Memory B cell (primary cell): ENCODE data around the gene PUS3.
"Not testable (repeated sequence)": the region's sequence is repeated elsewhere in the genome, so short reads cannot be mapped to it uniquely, and the experiment has no call there.

Experiments
- ATAC-seq: fragments of 150-1000 bp; cut with Tn5 transposase; 2 replicates; pipeline ENCODE4 v1.10.0; 2021; ENCODE audit warnings: low read depth, mild to moderate bottlenecking, moderate library complexity
- DNase-seq, 2 donors: peaks; one replicate each; pipeline ENCODE4 v3.0.0; 2022; ENCODE audit warnings: low spot score in 2 of 2
- H3K27ac Mint-ChIP-seq: one replicate; pipeline ENCODE4 v1.8.0; 2022; ENCODE audit warnings: mild to moderate bottlenecking, moderate library complexity, mixed read lengths
- H3K27me3 Mint-ChIP-seq: one replicate; pipeline ENCODE4 v1.8.0; 2022; ENCODE audit warnings: mixed read lengths
- H3K36me3 Mint-ChIP-seq: one replicate; pipeline ENCODE4 v1.8.0; 2022; ENCODE audit warnings: mild to moderate bottlenecking, mixed read lengths
- H3K4me1 Mint-ChIP-seq: one replicate; pipeline ENCODE4 v1.8.0; 2022; ENCODE audit warnings: mixed read lengths
- H3K4me3 Mint-ChIP-seq: one replicate; pipeline ENCODE4 v1.8.0; 2022; ENCODE audit warnings: mild to moderate bottlenecking, moderate library complexity, mixed read lengths
- H3K9me3 Mint-ChIP-seq: one replicate; pipeline ENCODE4 v1.8.0; 2022; ENCODE audit warnings: mixed read lengths

Gene PUS3

DNA sequence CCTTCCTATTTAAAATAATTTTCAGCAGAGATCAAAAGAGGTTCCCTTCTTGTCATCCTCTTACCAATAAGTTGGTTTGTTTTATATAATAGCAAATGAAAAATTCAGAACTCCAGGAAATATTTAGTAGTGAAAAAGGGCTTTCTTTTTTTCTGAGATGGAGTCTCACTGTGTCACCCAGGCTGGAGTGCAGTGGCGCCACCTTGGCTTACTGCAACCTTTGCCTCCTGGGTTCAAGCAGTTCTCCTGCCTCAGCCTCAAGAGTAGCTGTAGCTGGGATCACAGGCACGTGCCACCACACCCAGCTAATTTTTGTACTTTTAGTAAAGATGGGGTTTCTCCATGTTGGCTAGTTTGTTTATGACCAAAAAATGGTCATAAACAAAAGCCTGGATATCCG is 11.6 kb upstream of the PUS3 start:
- not testable (repeated sequence) for H3K4me1 Mint-ChIP-seq, H3K27ac Mint-ChIP-seq, H3K4me3 Mint-ChIP-seq, ATAC-seq, H3K36me3 Mint-ChIP-seq, H3K9me3 Mint-ChIP-seq, DNase-seq
- H3K27me3 Mint-ChIP-seq = peaks cover 18% of the 10 kb centered on the region

DNA sequence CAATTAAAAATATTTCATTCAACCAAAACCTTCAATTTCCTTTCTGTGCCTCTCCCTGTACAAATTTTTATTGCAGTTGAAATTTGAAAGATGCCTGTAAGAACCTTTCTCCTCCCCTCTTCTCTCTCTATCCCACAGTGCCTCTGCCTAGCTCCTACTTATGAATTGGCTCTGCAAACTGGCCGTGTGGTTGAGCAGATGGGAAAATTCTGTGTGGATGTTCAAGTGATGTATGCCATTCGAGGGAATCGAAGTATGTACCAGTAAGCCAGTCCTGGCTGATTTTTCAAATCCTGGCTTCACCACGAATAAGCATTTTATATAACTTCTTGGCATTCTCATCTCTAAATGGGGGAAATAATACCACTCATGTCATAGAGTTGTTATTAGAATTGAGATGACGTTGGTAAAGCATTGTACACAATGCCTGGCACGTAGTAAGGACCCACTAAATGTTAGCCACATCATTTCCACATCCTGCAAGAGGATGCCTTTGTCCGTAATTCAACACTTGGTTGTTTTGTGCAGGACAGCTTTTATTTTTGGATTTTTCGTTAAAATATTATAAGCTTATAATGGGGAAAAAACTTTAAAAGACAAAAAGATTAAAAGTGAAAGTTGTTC is 7.3 kb upstream of the PUS3 start:
- H3K36me3 Mint-ChIP-seq = no peaks in the 10 kb centered on the region
- ATAC-seq = no peak
- H3K4me1 Mint-ChIP-seq = no peaks in the 10 kb centered on the region
- peaks cover 15% of the 10 kb centered on the region for H3K27me3 Mint-ChIP-seq
- H3K4me3 Mint-ChIP-seq = no peak overlapping the region
- no peak overlapping the region for H3K27ac Mint-ChIP-seq
- H3K9me3 Mint-ChIP-seq = no peaks in the 10 kb centered on the region
- DNase-seq = no peak

DNA sequence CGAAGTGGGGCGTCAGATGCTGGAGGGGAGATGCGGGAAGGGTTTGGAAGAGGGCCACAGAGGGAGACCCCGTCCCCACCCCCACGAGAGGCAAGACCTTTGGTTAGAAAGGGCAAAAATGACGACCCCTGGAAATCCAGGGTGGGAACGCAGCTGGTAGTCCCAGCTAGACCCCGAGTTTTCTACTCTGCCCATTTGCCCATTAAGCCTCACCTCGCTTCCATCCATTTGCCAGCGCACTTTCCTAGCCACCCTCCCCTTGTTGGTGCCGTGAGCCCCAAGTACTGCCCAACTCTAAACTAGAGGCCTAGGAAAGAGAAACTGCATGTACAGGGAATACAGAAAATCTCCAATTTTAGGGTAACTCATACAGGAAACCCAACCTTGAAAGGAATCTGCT is 1.7 kb upstream of the PUS3 start:
- no peak overlapping the region for H3K27ac Mint-ChIP-seq
- H3K4me3 Mint-ChIP-seq = peak overlapping the region; percentile 27
- no peak for ATAC-seq
- peaks cover 10% of the 10 kb centered on the region for H3K27me3 Mint-ChIP-seq
- no peak for DNase-seq
- peaks cover 12% of the 10 kb centered on the region for H3K4me1 Mint-ChIP-seq
- H3K36me3 Mint-ChIP-seq = peaks cover 9% of the 10 kb centered on the region
- H3K9me3 Mint-ChIP-seq = no peaks in the 10 kb centered on the region

DNA sequence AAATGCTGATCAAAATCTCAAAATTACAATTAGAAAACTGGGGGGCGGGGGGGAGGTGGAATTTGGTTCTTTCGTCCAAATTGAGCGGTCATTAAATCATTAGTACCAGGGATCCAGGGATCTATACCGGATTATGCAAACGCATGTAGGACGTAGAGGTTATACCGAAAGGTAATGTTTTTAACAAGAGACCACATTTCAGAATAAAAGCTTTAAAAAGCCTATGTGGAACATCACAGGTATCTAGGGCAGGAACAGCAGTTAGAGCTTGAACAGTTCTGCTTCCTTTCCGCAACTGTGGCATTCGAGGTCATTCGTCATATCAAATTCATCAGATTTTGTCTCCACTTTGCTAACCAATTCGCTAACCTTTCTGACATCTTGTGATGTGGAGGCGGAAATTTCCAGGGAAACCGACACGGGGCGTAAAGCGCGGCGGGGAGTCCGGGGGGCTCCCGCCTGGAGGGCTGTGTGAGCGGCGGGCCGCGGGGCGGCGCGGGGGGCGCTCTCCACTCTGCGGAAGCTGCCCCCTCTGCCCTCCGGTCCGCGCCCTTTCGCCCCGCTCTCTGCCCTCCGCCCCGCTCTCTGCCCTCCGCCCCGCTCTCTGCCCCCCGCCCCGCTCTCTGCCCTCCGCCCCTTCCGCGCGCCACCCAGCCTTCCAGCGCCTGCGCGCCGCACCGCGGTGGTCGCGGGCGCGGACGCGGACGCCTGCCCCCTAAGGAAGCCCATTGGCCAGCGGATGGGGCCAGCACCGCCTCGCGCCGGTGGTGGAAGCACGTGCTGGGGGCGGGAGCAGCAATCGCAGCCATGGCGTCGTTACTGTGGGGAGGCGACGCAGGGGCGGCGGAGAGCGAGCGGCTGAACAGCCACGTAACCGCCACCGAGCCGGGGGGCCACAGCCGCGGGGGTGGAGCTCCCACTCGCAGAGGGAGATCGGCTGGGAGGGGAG is 979 bp upstream of the PUS3 start, which contains the start of gene DDX25:
Gene DDX25, plus strand, starts transcription at position 798 of the 949 bp plus-strand sequence. Its CDS starts 10 bp downstream, at position 808.
- H3K4me1 Mint-ChIP-seq = peaks cover 12% of the 10 kb centered on the region
- no peaks in the 10 kb centered on the region for H3K9me3 Mint-ChIP-seq
- peak within 1 kb of the TSS; percentile 91 for H3K4me3 Mint-ChIP-seq
- H3K36me3 Mint-ChIP-seq = peaks cover 14% of the 10 kb centered on the region
- no peak for ATAC-seq
- H3K27me3 Mint-ChIP-seq = peaks cover 10% of the 10 kb centered on the region
- DNase-seq = no peak
- H3K27ac Mint-ChIP-seq = peak within 1 kb of the TSS; percentile 87

DNA sequence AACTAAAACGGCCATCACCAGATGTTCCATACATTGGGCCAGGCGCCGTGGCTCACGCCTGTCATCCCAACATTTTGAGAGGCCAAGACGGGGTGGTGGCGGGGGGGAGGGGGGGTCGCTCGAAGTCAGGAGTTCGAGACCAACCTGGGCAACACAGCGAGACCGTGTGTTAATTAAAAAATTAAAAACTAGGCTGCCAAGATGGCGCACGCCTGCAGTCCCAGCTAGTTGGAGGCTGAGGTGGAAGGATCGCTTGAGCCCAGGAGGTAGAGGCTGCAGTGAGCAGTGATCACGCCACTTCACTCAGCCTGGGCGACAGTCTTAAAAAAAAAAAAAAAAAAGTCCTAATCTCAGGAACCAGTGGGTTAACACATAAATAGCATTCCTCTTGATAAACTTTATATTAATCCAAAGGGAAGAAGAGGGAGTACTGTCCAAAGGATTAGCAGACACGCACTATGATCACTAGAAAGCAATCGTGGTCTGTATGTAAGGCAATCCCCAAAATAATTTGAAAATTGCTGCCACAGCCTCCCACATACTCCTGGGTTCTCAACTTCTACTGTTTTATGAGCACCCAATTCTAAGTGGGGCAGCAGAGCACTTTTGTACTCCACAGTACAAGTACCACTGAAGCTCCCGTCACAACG is 604 bp downstream of the PUS3 start:
- DNase-seq (no peak), ATAC-seq (peak; percentile 3)
- no peaks in the 10 kb centered on the region for H3K9me3 Mint-ChIP-seq
- peak overlapping the region; percentile 87 for H3K27ac Mint-ChIP-seq
- H3K4me3 Mint-ChIP-seq = peak overlapping the region; percentile 91
- peaks cover 14% of the 10 kb centered on the region for H3K36me3 Mint-ChIP-seq
- peaks cover 10% of the 10 kb centered on the region for H3K27me3 Mint-ChIP-seq
- peaks cover 12% of the 10 kb centered on the region for H3K4me1 Mint-ChIP-seq

DNA sequence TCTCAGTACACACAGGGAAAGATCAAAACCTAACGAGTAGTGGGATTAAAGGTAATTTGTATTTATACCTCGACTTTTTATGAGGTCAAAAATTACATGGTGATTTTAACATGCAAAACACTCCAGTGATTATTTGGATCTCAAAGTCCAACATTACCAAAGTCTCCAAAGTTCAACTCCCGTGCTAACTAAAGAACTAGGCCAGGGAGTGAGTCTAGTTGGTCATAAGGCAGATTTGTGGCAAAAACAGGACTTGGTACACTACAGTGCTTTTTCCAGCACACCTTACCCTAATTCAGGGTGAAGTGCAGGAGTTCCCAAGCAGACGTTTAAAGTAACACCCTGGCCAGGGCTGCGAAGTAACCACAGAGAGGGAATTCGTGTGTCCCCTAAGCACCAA is 1.1 kb downstream of the PUS3 start:
- H3K4me3 Mint-ChIP-seq = peak overlapping the region; percentile 59
- peaks cover 10% of the 10 kb centered on the region for H3K27me3 Mint-ChIP-seq
- no peak overlapping the region for H3K27ac Mint-ChIP-seq
- DNase-seq (no peak), ATAC-seq (no peak)
- H3K9me3 Mint-ChIP-seq = no peaks in the 10 kb centered on the region
- H3K4me1 Mint-ChIP-seq = peaks cover 12% of the 10 kb centered on the region
- peaks cover 14% of the 10 kb centered on the region for H3K36me3 Mint-ChIP-seq

DNA sequence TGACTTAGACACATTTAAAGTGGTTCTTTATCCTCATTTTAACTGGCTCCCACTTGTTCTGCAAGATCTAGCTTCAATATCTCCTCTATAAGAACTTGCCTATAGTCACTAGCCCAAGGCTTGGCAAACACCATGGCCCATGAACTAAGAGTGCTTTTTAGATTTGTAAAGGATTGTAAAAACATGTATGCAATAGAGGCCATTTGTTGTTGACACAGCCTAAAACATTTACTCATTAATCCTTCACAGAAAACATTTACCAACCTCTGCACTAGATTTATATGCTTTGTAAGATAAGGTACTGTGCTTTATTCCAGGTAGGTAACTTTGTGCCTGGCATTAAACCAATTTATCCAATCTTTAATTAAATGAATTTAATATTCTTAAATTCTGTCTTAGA is 10.0 kb downstream of the PUS3 start:
- no peak overlapping the region for H3K4me3 Mint-ChIP-seq
- peaks cover 12% of the 10 kb centered on the region for H3K4me1 Mint-ChIP-seq
- ATAC-seq = no peak
- no peaks in the 10 kb centered on the region for H3K27me3 Mint-ChIP-seq
- no peaks in the 10 kb centered on the region for H3K9me3 Mint-ChIP-seq
- H3K27ac Mint-ChIP-seq = no peak overlapping the region
- no peak for DNase-seq
- peaks cover 16% of the 10 kb centered on the region for H3K36me3 Mint-ChIP-seq

DNA sequence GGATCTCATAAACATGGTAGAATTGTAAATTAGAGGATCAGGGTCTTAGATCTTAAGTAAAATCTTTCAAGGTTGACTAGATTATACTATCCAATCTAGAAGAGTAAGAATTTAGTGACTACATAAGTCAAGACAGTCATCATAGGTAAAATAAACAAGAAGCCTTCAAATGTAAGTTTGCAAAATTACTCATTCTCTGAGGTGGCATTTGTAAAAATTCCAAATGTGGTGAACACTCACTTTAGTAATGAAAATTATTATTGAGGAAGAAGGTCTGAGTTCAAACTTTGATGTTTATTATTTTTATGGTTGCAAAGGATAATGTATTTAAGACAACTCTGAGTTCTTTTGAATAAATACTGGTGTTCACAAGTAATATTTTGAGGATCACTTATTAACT is 10.9 kb downstream of the PUS3 start:
- peaks cover 17% of the 10 kb centered on the region for H3K36me3 Mint-ChIP-seq
- H3K9me3 Mint-ChIP-seq = no peaks in the 10 kb centered on the region
- H3K27me3 Mint-ChIP-seq = no peaks in the 10 kb centered on the region
- peaks cover 14% of the 10 kb centered on the region for H3K4me1 Mint-ChIP-seq
- no peak overlapping the region for H3K27ac Mint-ChIP-seq
- ATAC-seq (no peak), DNase-seq (no peak)
- no peak overlapping the region for H3K4me3 Mint-ChIP-seq

DNA sequence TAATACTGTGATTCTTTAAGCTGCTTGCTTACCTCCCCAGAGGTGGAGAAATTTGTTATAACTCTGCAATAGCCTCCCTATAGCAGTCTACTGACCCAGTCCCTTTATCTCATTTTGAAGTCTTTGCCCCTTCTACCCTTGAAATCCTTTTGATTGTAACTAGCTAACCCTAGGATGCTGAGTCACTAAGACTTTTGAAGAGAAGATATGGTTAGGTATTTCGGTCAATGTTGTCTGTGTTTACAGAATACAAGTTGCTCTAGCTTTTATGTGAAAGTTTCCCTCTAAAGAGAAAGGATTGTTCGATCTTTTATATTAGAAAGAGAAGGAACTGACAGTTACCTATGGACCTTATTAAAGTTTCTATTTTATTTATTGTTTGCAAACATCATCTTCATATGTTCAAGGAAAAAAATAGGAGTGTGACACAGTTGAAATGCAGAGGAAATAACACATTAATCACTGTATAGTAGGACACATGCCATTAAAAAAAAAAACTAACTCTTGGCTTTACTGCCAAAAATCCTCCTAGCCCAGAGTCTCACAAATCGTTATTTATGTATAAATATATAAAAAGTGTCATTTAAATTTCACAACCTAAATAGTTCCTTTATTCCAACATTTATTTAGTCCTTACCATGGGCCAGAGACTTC is 12.4 kb downstream of the PUS3 start:
- Mint-ChIP-seq H3K4me1 (peaks cover 18% of the 10 kb centered on the region), H3K4me3 (no peak overlapping the region), H3K27ac (peak overlapping the region; percentile 43)

DNA sequence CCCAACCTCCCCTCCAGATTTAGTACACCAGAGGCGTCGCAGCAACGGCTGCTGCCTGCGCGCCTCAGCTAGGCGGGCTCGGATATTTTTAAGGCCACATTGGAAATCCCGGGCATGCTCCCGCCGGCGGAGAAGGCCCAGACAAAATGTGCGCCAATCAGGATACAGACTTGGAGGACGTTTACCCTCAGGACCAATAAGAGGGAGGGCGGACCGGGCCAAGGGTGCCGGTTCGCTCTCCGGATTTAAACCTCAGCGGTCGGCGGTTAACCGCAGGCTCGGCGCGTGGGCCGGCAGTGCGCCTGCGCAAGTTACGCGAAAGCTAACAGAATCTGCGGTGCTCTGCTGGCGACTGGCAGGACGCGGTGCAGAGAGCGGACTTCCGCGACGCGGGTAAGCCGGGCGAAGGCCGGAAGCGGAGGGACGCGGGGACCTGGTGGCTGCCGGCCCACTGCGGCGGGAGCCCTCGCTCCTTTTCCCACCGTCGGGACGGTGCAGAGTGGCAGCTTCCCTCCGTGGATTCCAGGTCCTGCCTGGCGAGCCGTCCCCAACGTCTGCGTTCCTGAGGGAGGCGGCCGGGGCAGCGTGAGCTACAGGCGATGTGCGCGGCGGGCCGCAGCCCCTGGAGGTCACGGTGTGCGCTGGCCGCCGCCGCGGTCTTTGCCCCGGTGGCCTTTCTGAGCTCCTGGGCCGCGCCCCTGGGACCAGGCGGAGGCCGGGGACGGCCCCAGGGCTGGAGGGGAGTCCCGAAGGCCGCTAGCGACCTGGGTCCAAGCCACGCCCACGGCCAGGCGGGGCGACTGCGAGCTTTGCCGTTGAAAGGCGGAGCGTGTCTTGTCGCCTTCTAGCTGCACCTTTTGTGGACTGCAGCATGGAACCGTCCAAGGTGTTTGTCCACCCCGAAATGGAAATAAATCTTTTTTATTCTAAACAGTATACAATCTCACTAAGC is 15.4 kb downstream of the PUS3 start, which contains the start of gene HYLS1:
Gene HYLS1, plus strand, starts transcription at position 296 of the 952 bp plus-strand sequence. CDS start 11,701 bp downstream, outside the sequence.
- Mint-ChIP-seq H3K4me1 (peaks cover 13% of the 10 kb centered on the region), H3K27me3 (no peaks in the 10 kb centered on the region), H3K36me3 (peaks cover 5% of the 10 kb centered on the region), H3K9me3 (no peaks in the 10 kb centered on the region), H3K27ac (peak within 1 kb of the TSS; percentile 97), H3K4me3 (peak within 1 kb of the TSS; percentile 97)
- DNase-seq (peak; percentile 93 to 94), ATAC-seq (peak; percentile 82)

More for the DNA sequence above, 12.4 kb downstream of the PUS3 start:
- DNase-seq (no peak), ATAC-seq (no peak)
- Mint-ChIP-seq H3K36me3 (peaks cover 14% of the 10 kb centered on the region), H3K27me3 (no peaks in the 10 kb centered on the region), H3K9me3 (no peaks in the 10 kb centered on the region)

DNA sequence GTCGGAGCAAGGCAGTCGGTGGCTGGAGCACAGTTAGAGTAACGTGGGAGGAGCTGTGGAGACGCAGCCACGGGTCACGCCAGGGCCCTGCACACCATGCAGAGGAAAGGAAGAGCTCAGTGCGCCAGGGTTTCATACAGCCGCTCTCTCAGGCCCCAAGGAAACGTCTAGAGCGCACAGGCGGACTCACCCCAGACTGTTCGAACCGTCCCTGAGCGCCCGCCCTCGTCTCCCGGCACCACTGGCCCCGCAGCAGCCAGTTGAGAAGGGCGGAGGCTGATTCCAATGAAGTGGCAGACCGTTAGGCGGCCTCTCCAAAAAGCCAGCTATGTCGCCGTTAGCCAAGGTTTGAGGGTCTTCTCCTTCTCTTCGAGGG is 16.0 kb downstream of the PUS3 start:
- H3K4me3 Mint-ChIP-seq = peak overlapping the region; percentile 97
- ATAC-seq = peak; percentile 25
- H3K27me3 Mint-ChIP-seq = no peaks in the 10 kb centered on the region
- no peak for DNase-seq
- peaks cover 5% of the 10 kb centered on the region for H3K36me3 Mint-ChIP-seq
- H3K4me1 Mint-ChIP-seq = peaks cover 11% of the 10 kb centered on the region
- no peaks in the 10 kb centered on the region for H3K9me3 Mint-ChIP-seq
- peak overlapping the region; percentile 97 for H3K27ac Mint-ChIP-seq

DNA sequence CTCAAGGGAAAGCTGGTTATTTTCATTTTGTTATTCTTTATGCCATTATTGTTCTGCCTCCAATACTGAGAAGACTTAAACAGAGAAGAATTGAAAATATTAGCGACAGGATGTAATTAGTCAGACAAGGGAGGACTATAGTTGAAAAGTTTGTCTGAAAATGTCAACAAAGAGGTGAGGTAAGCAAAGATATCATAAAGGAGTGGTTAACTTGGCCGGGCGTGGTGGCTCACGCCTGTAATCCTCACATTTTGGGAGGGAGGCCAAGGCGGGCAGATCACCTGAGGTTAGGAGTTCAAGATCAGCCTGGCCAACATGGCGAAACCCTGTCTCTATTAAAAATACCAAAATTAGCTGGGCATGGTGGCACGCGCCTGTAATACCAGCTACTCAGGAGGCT is 19.6 kb downstream of the PUS3 start:
- Mint-ChIP-seq H3K27ac (no peak overlapping the region), H3K9me3 (no peaks in the 10 kb centered on the region), H3K36me3 (peaks cover 2% of the 10 kb centered on the region), H3K27me3 (no peaks in the 10 kb centered on the region), H3K4me3 (no peak overlapping the region), H3K4me1 (peaks cover 6% of the 10 kb centered on the region)
- ATAC-seq = no peak
- DNase-seq = no peak

DNA sequence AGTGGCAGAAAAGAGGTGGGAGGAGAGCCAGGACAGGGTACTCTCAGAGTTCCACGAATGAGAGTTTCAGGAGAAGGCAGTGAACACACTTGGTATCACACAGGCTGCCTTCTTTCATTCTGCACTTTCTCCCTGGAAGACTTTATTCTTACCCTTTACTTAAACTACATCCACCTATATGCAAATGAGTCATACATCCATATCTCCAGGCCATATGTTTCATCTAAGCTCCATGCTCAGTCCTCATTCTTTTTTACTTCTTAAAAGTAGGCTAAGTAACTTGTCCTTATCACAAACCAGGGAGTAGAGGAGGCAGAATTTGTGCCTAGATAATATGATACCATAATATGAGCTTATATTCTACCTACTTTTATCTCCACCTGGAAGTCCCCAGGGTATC is 21.7 kb downstream of the PUS3 start:
- no peaks in the 10 kb centered on the region for H3K27me3 Mint-ChIP-seq
- H3K36me3 Mint-ChIP-seq = no peaks in the 10 kb centered on the region
- no peak for ATAC-seq

More for the DNA sequence above, 21.7 kb downstream of the PUS3 start:
- H3K9me3 Mint-ChIP-seq = no peaks in the 10 kb centered on the region
- no peaks in the 10 kb centered on the region for H3K4me1 Mint-ChIP-seq
- H3K27ac Mint-ChIP-seq = no peak overlapping the region
- no peak for DNase-seq
- H3K4me3 Mint-ChIP-seq = no peak overlapping the region
